Fibroblast of pulmonary artery (primary cell): ENCODE measurements around the gene C5.

Experiments used
- DNase-seq: peaks from one replicate; pipeline ENCODE4 v3.0.0-alpha.2; 2010; ENCODE audit warnings: low read depth
- H3K4me3 ChIP-seq: replicated peaks from 2 replicates; pipeline ENCODE4 v1.5.1; 2011; ENCODE audit warnings: low read depth, mild to moderate bottlenecking, control low read depth, low read length, moderate library complexity
- CTCF ChIP-seq: IDR thresholded peaks from 2 replicates; pipeline ENCODE4 v1.5.1; 2011; ENCODE audit warnings: mild to moderate bottlenecking, control low read depth, low read length, inconsistent platforms; ENCODE audit errors: missing control alignments

The C5 gene

GRCh38 chr9:121067640-121068039 lies 17.6 kb upstream of the C5 start:
- H3K4me3 ChIP-seq = no peak overlapping the region
- TF ChIP-seq CTCF = no peak
- DNase-seq = no peak

GRCh38 chr9:121066850-121067249 lies 16.8 kb upstream of the C5 start:
- TF ChIP-seq CTCF = no peak
- no peak overlapping the region for H3K4me3 ChIP-seq
- no peak for DNase-seq

- no peak overlapping the region for H3K4me3 ChIP-seq
- peak; percentile 77 for TF ChIP-seq CTCF
- DNase-seq = peak; percentile 82
Measured at GRCh38 chr9:121059998-121060636, 10.0 kb upstream of the C5 start.

GRCh38 chr9:121059513-121059912 lies 9.4 kb upstream of the C5 start:
- TF ChIP-seq CTCF = no peak
- no peak overlapping the region for H3K4me3 ChIP-seq
- no peak for DNase-seq

- TF ChIP-seq CTCF = no peak
- DNase-seq = no peak
Measured at GRCh38 chr9:121057821-121058220, 7.7 kb upstream of the C5 start.

GRCh38 chr9:121055642-121056143 lies 5.6 kb upstream of the C5 start:
- peak; percentile 42 for TF ChIP-seq CTCF
- peak; percentile 13 for DNase-seq
- no peak overlapping the region for H3K4me3 ChIP-seq

More at GRCh38 chr9:121057821-121058220, 7.7 kb upstream of the C5 start:
- H3K4me3 ChIP-seq = no peak overlapping the region

GRCh38 chr9:121053544-121053943 lies 3.5 kb upstream of the C5 start:
- DNase-seq = no peak
- TF ChIP-seq CTCF = no peak
- no peak overlapping the region for H3K4me3 ChIP-seq
